Pancreas (tissue), 10 donors: Measurements from ENCODE around the gene FRG2. TPM values are rescaled to one million over a fixed set of nuclear protein-coding genes. Genes with fewer than 3 reads are reported as not detected.

ENCODE experiments used
- ATAC-seq, 4 donors: fragments of 200-7000 bp; cut with Tn5 transposase; one replicate each; pipeline versions ENCODE4 v1.8.0 to v1.9.1; 2020; ENCODE audit warnings: mild to moderate bottlenecking in 4 of 4, moderate library complexity in 4 of 4
- DNase-seq, 6 donors: peaks; one replicate each; pipeline ENCODE4 v3.0.0-alpha.2; 2020
- FAIRE-seq: peaks from 2 replicates; lab custom pipeline; 2012; peaks lifted over from hg19 to GRCh38; lab: Jason Lieb, UNC
- H3K27ac ChIP-seq, 4 donors: fragments of 200-600 bp; sonication (generic); 1 replicate in 3 of 4; 2 replicates in 1 of 4; pipeline versions ENCODE4 v1.5.0 to v1.8.0; 2020
- H3K27me3 ChIP-seq, 4 donors: fragments of 200-600 bp; one replicate each; pipeline ENCODE4 v1.8.0; 2021
- H3K36me3 ChIP-seq, 3 donors: fragments of 200-600 bp; sonication (generic) in 1 of 3; one replicate each; pipeline versions ENCODE4 v1.5.0 to v1.8.0; 2020 to 2021
- H3K4me1 ChIP-seq, 3 donors: fragments of 200-600 bp; one replicate each; pipeline ENCODE4 v1.8.0; 2021
- H3K4me3 ChIP-seq, 4 donors: fragments of 200-600 bp; sonication (generic) in 2 of 4; one replicate each; pipeline versions ENCODE4 v1.5.0 to v1.8.0; 2020 to 2021
- H3K9me3 ChIP-seq, 4 donors: fragments of 200-600 bp; one replicate each; pipeline ENCODE4 v1.8.0; 2021
- WGBS, 2 donors: extraction: QIAGEN DNeasy Blood & Tissue Kit; methylation state at CpG; one replicate each; pipeline ENCODE4 v1.1.7; 2013; 5-methylcytosine and 5-hydroxymethylcytosine counted together
- intact Hi-C, 3 donors: fragments of 100-400 bp; cut with DNase I; formaldehyde crosslinking; loops; one replicate each; pipeline versions ENCODE4 v1.11.1 to v1.14.2; 2022
- polyA plus RNA-seq, 2 donors: library from polyadenylated mRNA; stranded (reverse); fragments of 200-250 nt; gene quantifications; one replicate each; pipeline ENCODE4 v1.2.3, GENCODE V29; 2013
- total RNA-seq, 6 donors: library from RNA; stranded (reverse); fragmentation: NEBNext Ultra II Directional in 4 of 6; extraction: Animal tissue kit (Norgen Biotek cat#: 25700) in 4 of 6; gene quantifications; one replicate each; pipeline versions ENCODE4 v1.2.1 to v1.2.4, GENCODE V29; 2021 to 2023
- TF ChIP-seq, protein P1 (sequence below), 4 donors: fragments of 200-600 bp; sonication (generic) in 3 of 4; IDR thresholded peaks; one replicate each; pipeline versions ENCODE4 v1.5.0 to v1.8.0; 2021; ENCODE audit warnings: antibody characterized with exemption in 4 of 4
- donor health status: healthy with polysubstance abuse.
- donor health status: DM: no; HTN: no; CAD: no; lungs with moderate emphysema.
- donor health status: DM: no; HTN: no; CAD: no.
- donor health status: control.
- donor health status: control.
- donor health status: Bipolar disorder and iron deficiency.
- donor health status: DM: yes; HTN: yes; CAD: no.
- donor health status: DM: no; HTN: no; CAD: no.
- donor health status: DM: no; HTN: no; CAD: no.
- donor health status: DM: yes; HTN: yes; CAD: no.

Gene FRG2
- total and polyA plus RNA-seq, 8 donors = not detected

DNA sequence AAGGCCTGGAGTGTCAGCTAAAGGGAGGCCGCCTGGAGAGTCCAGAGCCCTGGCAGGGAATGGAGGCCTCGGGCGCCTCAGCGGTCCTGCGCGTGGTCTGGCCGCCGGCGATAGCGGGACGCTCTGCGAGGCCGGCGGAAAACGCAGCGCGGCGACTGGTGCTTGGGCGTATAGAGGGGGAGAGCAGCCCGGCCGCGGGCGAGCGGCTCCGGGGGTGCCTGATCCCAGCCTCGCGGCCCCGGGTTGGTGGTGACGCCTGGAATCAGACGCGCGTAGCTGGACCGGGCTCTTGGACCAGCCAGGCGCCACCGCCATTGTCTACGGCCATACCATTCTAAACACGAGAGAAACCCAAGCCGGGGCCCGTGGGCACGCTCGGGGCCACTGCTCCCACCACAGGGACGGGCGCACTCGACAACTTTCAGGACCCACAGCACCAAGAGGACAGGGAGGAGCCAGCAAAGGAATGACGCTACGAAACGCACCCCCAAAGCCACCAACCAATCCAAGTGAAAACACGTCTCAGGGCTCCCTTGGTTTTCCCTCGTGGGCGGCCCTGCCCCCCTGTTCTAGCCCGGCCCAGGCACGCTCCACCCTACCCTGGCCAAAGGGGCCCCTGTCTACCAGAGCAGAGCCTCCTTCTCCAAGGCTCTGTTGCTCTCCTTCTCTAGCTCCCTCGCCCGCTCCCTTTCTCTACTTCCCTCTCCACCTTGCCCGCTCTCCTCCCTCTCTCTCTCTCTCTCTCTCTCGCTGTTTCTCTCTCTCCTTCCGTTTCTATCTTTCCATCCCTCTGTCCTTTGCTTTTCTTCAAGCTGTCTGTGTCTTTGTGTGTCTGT lies 7.8 kb downstream of the FRG2 start:
- 4% methylated on average over 48 to 57 of the region's 57 CpGs for WGBS, 2 donors
- FAIRE-seq (no peak), DNase-seq (peak in 2 of 6 donors; percentile 57 to 59), ATAC-seq (no peak)
- Histone ChIP-seq H3K4me1 (peaks cover 0 to 3% (median 0%) of the 10 kb centered on the region in 3 donors), H3K36me3 (no peaks in the 10 kb centered on the region), H3K27ac (no peak overlapping the region), H3K27me3 (peaks cover 0 to 22% (median 5%) of the 10 kb centered on the region in 4 donors), H3K4me3 (no peak overlapping the region), H3K9me3 (no peaks in the 10 kb centered on the region)
- TF ChIP-seq, protein P1, sequence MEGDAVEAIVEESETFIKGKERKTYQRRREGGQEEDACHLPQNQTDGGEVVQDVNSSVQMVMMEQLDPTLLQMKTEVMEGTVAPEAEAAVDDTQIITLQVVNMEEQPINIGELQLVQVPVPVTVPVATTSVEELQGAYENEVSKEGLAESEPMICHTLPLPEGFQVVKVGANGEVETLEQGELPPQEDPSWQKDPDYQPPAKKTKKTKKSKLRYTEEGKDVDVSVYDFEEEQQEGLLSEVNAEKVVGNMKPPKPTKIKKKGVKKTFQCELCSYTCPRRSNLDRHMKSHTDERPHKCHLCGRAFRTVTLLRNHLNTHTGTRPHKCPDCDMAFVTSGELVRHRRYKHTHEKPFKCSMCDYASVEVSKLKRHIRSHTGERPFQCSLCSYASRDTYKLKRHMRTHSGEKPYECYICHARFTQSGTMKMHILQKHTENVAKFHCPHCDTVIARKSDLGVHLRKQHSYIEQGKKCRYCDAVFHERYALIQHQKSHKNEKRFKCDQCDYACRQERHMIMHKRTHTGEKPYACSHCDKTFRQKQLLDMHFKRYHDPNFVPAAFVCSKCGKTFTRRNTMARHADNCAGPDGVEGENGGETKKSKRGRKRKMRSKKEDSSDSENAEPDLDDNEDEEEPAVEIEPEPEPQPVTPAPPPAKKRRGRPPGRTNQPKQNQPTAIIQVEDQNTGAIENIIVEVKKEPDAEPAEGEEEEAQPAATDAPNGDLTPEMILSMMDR (IDR thresholded peaks at IDR 0.05) = no peak
- intact Hi-C loops = no loop called here

DNA sequence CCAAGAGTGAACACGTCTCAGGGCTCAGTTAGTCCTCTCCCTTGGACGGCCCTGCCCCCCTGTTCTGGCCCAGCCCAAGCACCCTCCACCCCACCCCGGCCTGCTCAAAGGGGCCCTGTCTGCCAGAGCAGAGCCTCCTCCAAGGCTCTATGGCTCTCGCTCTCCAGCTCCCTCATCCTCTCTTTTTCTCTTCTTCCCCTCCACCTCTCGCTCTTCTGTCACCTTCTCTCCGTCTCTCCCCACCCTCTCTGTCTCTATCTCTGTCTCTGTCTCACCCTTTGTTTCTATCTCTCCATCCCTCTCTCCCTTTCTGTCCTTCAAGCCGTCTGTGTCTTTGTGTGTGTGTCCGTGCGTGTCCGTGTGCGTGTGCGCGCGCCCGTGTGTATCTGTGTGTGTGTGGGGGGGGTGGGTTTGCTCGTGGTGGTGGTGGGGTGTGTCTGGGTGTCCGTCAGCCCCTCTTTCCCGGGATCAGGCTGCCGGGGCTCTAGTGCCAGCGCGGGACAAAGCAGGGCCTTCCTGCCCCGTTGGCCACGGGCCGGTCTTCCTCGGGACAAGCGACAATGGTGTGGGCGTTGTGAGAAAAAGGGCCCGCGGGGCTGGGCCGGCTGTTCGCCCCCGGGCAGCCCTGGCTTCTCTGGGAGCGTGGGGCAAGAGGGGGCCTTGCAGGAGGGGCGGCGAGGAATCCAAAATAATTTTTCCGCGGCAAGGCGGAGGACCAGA lies 8.7 kb downstream of the FRG2 start:
- no peak overlapping the region for H3K4me3 ChIP-seq
- peaks cover 0 to 3% (median 0%) of the 10 kb centered on the region in 3 donors for H3K4me1 ChIP-seq
- FAIRE-seq = no peak
- ATAC-seq = no peak
- 5 to 8% methylated on average over 36 to 38 of the region's 38 CpGs for WGBS, 2 donors
- peaks cover 0 to 25% (median 5%) of the 10 kb centered on the region in 4 donors for H3K27me3 ChIP-seq
- H3K9me3 ChIP-seq = no peaks in the 10 kb centered on the region
- no peak overlapping the region for H3K27ac ChIP-seq
- intact Hi-C loops = no loop called here
- DNase-seq = peak in 1 of 6 donors; percentile 63
- no peaks in the 10 kb centered on the region for H3K36me3 ChIP-seq
- TF ChIP-seq, protein P1 (IDR thresholded peaks at IDR 0.05) = no peak

DNA sequence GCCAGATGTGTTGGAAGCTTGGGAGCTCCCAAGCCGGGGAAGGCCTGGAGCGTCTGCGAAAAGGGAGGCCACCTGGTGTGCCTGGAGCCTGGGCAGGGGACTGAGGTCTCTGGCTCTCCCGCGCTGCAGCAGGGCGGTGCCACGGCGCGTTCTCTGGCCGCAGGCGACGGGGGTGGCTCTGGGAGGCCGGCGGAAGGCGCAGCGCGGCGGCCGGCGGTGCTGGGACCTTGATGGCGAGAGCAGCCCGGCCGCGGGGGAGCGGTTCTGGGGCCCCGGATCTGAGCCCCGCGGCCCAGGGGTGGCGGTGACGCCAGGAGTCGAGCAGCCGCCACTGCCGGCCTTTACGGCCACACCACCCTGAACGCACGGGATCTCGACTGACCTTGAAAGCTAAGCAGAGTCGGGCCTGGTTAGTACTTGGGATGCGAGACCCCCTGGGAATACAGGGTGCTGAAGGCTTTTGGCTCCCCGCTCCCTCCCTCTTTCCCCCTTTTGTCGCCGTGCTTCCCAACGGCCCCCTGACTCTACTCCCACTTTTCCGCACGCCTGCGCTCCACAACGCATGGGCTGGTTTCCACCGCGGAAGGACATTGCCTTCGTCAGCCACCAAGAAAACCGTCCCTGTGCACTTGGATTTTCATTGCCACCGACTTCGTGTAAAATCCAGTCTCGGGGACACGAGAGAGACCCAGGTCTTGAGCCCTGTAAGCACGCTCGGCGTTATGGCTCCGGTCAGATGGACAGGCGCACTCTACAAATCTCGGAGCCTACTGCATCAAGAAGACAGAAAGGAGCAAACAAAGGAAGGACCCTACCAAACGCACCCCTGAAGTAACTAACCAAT lies 9.5 kb downstream of the FRG2 start:
- Histone ChIP-seq H3K27me3 (peaks cover 0 to 25% (median 5%) of the 10 kb centered on the region in 4 donors), H3K27ac (no peak overlapping the region), H3K4me1 (peaks cover 0 to 3% (median 0%) of the 10 kb centered on the region in 3 donors), H3K36me3 (no peaks in the 10 kb centered on the region), H3K9me3 (no peaks in the 10 kb centered on the region), H3K4me3 (no peak overlapping the region)
- ATAC-seq = no peak
- intact Hi-C loops = no loop called here
- TF ChIP-seq, protein P1 (IDR thresholded peaks at IDR 0.05) = no peak
- FAIRE-seq = no peak
- 1 to 3% methylated on average over 52 to 62 of the region's 62 CpGs for WGBS, 2 donors
- peak in 2 of 6 donors; percentile 52 to 58 for DNase-seq

DNA sequence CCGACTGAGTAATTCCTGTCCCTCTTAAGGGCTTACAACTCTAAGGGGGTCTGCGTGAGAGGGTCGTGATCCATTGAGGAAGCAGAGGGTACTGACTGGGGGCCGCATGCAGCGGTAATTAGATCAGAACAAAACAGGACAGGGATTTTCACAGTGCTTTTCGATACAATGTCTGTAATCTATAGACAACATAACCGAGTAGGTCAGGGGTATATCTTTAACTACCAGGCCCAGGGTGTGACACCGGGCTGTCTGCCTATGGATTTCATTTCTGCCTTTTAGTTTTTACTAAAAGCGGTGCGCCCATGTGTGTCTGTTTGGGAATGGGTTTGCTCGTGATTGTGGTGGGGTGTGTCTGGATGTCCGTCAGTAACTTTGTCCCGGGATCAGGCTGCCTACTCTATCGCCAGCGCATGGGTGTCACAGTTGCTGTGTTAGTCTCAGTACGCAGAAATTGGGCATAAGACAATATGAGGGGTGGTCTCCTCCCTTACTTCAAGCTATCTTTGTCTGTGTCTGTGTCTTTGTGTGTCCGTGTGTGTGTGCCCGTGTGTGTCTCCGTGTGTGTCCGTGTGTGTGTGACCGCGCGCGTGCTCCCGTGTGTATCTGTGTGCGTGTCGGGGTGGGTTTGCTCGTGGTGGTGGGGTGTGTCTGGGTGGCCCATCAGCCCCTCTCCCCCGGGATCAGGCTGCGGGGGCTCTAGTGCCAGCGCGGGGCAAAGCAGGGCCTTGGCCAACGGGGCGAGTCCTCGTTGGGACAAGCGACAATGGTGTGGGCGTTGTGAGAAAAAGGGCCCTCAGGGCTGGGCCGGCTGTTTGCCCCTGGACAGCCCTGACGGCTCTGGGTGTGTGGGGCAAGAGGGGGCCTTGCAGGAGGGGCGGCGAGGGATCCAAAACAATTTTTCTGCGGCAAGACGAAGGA lies 10.4 kb downstream of the FRG2 start:
- H3K27me3 ChIP-seq = peaks cover 0 to 25% (median 5%) of the 10 kb centered on the region in 4 donors
- DNase-seq = peak in 2 of 6 donors; percentile 51 to 55
- no peaks in the 10 kb centered on the region for H3K9me3 ChIP-seq
- no peaks in the 10 kb centered on the region for H3K36me3 ChIP-seq
- TF ChIP-seq, protein P1 (IDR thresholded peaks at IDR 0.05) = no peak
- intact Hi-C loops = no loop called here
- H3K4me1 ChIP-seq = peaks cover 0 to 3% (median 0%) of the 10 kb centered on the region in 3 donors
- 14 to 15% methylated on average over 43 of the region's 43 CpGs for WGBS, 2 donors
- H3K27ac ChIP-seq = no peak overlapping the region
- no peak for FAIRE-seq
- no peak for ATAC-seq
- H3K4me3 ChIP-seq = no peak overlapping the region
